Measurements from ENCODE around the gene KIRREL2. TPM values are rescaled to one million over a fixed set of nuclear protein-coding genes. Genes with fewer than 3 reads are reported as not detected.

Gene KIRREL2
- total and polyA plus RNA-seq, 9 of the 15 experiments (the other 6 are each of a cell fraction or from before 2014, with no cell fraction given): 0.01 to 0.12 (median 0.09) TPM; not detected in 4

GRCh38 chr19:35848486-35848885 is 8.2 kb upstream of the KIRREL2 start:
- H3K27ac ChIP-seq (ENCODE audit: extremely low read depth, low read depth, low read length): no peak overlapping the region
- ChIA-PET CTCF (ENCODE audit: low intra/inter-chr PET ratio) (no interaction called here), POLR2A (interaction anchor here (1.0 to 1.1 kb wide), 2 partner anchors 12 to 176 kb away, joined by 3 to 7 read pairs; no protein-coding TSS in a partner anchor)
- no peak overlapping the region for H2AFZ ChIP-seq (ENCODE audit: low read depth, low read length)
- TF ChIP-seq SRSF1 (IDR thresholded peaks at IDR 0.05; ENCODE audit: low read depth, low read length) (no peak), TCF7L2 (IDR thresholded peaks at IDR 0.05; ENCODE audit: low read depth, low read length) (no peak), ZNF239 (CRISPR knock-in tag; IDR thresholded peaks at IDR 0.05) (no peak), HNRNPUL1 (IDR thresholded peaks at IDR 0.05; ENCODE audit: low read length) (no peak), VEZF1 (CRISPR knock-in tag; IDR thresholded peaks at IDR 0.05) (no peak), ZNF655 (CRISPR knock-in tag; IDR thresholded peaks at IDR 0.05) (no peak), FOXP1 (CRISPR knock-in tag; IDR thresholded peaks at IDR 0.05) (no peak), SLC30A9 (CRISPR knock-in tag; IDR thresholded peaks at IDR 0.05) (no peak), EP300 (IDR thresholded peaks at IDR 0.05; ENCODE audit: low read length) (no peak), CC2D1A (IDR thresholded peaks at IDR 0.05) (no peak), NCOA6 (IDR thresholded peaks at IDR 0.05) (no peak)
- H3K4me3 ChIP-seq: no peak overlapping the region
- H3K27me3 ChIP-seq (ENCODE audit: control insufficient read depth in 2 of 2, insufficient read depth in 2 of 2, low read length in 2 of 2): peaks cover 32 to 62% of the 10 kb centered on the region in 2 experiments
- H3K79me2 ChIP-seq (ENCODE audit: control insufficient read depth, insufficient read depth, low read length): no peaks in the 10 kb centered on the region
- H3K36me3 ChIP-seq (ENCODE audit: control insufficient read depth, insufficient read depth, low read length): no peaks in the 10 kb centered on the region
- in situ Hi-C loops (cut with MboI): no loop called here
- no TSS peak for BruUV-seq (replicated peaks)
- intact Hi-C loops (cut with micrococcal nuclease): no loop called here
- H3K9ac ChIP-seq (ENCODE audit: insufficient read depth in 1 of 2, low read depth in 2 of 2, low read length in 2 of 2): no peak overlapping the region
- ATAC-seq (no peak), DNase-seq (ENCODE audit: extremely low read depth in 1 of 4, low spot score in 3 of 4) (no peak), FAIRE-seq (no peak)
- peaks cover 9 to 38% of the 10 kb centered on the region in 2 experiments for H3K4me1 ChIP-seq (replicated peaks in 1 of 2; ENCODE audit: control insufficient read depth in 2 of 2, insufficient read depth in 2 of 2, low read length in 2 of 2)
- peaks cover 16% of the 10 kb centered on the region for H4K20me1 ChIP-seq (replicated peaks; ENCODE audit: control insufficient read depth, insufficient read depth, low read length)
- no peak overlapping the region for H3K4me2 ChIP-seq (ENCODE audit: insufficient read depth, low read length)
- no peaks in the 10 kb centered on the region for H3K9me3 ChIP-seq (replicated peaks; ENCODE audit: control insufficient read depth, insufficient read depth, low read depth, low read length)
- under 1% methylated on average over 8 of the region's 8 CpGs for WGBS (ENCODE audit: insufficient coverage, low coverage, missing lambda C conversion rate)
- peaks cover 8% of the 10 kb centered on the region for H3K9me1 ChIP-seq (ENCODE audit: control insufficient read depth, insufficient read depth, low read length)
